Measurements from ENCODE around the gene HPDL. TPM values are rescaled to one million over a fixed set of nuclear protein-coding genes. Genes with fewer than 3 reads are reported as not detected.
"Not testable (repeated sequence)": the region's sequence is repeated elsewhere in the genome, so short reads cannot be mapped to it uniquely, and the experiment has no call there.

The HPDL gene
- 2.6 TPM for total RNA-seq

DNA sequence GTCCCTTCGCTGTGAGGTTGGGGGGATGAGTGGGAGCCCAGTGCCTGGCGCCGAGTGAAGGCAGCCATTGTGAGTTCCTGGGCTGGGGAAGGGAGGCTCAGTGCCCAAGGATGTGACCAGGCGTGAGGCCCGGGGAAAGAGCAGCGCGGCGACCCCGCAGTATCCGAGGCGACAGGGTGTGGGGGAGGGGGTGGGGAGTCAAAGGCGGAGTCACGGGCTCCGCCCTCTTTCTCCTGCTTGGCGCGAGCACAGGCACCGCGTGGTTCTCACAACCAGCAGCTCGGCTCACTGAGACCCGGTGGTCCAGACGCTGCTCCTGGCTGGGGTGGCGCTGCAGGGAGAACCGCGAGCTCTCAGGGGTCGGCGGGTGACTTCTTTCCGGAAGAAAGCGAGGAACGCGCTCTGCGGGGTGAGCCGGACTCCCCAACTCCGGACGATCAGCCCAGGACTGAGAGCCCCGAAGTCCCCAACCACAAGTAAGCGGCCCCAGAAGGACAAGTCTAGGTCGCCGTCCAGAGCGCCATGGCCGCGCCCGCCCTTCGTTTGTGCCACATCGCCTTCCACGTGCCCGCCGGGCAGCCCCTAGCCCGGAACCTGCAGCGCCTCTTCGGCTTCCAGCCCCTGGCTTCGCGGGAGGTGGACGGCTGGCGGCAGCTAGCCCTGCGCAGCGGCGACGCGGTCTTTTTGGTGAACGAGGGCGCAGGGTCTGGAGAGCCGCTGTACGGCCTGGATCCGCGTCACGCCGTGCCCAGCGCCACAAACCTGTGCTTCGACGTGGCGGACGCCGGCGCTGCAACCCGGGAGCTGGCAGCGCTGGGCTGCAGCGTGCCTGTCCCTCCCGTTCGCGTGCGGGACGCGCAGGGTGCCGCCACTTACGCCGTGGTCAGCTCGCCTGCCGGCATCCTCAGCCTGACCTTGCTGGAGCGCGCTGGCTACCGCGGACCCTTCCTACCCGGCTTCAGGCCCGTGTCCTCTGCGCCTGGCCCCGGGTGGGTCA lies at the start of gene HPDL:
HPDL (plus strand) TSS at position 269 of the 997 bp plus-strand sequence; CDS start at position 523, 254 bp downstream.
- peak within 1 kb of the TSS; percentile 56 to 82 (median 77) for H3K9ac ChIP-seq (ENCODE audit: low read depth in 1 of 3, low read length in 3 of 3)
- peaks cover 8 to 24% (median 17%) of the 10 kb centered on the region in 3 donors for H3K4me1 ChIP-seq (ENCODE audit: control insufficient read depth in 3 of 3, insufficient read depth in 3 of 3, low read length in 3 of 3)
- H3K27ac ChIP-seq (ENCODE audit: low read depth, low read length), result no peak within 1 kb of the TSS
- peak within 1 kb of the TSS; percentile 62 to 81 (median 76) for H3K4me3 ChIP-seq (ENCODE audit: low read length in 3 of 3)
- H3K36me3 ChIP-seq (ENCODE audit: control insufficient read depth in 3 of 3, insufficient read depth in 3 of 3, low read length in 3 of 3), result peaks cover 6 to 24% (median 18%) of the 10 kb centered on the region in 3 donors
- H3K27me3 ChIP-seq (ENCODE audit: control insufficient read depth in 3 of 3, insufficient read depth in 3 of 3, low read length in 3 of 3), result no peaks in the 10 kb centered on the region
- no peaks in the 10 kb centered on the region for H3K9me3 ChIP-seq (ENCODE audit: control insufficient read depth in 3 of 3, low read length in 3 of 3)

GRCh38 chr1:45282351-45282750 lies 44.3 kb upstream of the HPDL start:
- Histone ChIP-seq H3K27me3 (ENCODE audit: control insufficient read depth in 3 of 3, insufficient read depth in 3 of 3, low read length in 3 of 3) (no peaks in the 10 kb centered on the region), H3K4me3 (ENCODE audit: low read length in 3 of 3) (no peak overlapping the region), H3K36me3 (ENCODE audit: control insufficient read depth in 3 of 3, insufficient read depth in 3 of 3, low read length in 3 of 3) (no peaks in the 10 kb centered on the region), H3K27ac (ENCODE audit: low read depth, low read length) (no peak overlapping the region), H3K9ac (ENCODE audit: low read depth in 1 of 3, low read length in 3 of 3) (no peak overlapping the region), H3K4me1 (ENCODE audit: control insufficient read depth in 3 of 3, insufficient read depth in 3 of 3, low read length in 3 of 3) (no peaks in the 10 kb centered on the region), H3K9me3 (ENCODE audit: control insufficient read depth in 3 of 3, low read length in 3 of 3) (no peaks in the 10 kb centered on the region)

GRCh38 chr1:45284858-45285257 lies 41.8 kb upstream of the HPDL start:
- not testable (repeated sequence) for H3K27me3 ChIP-seq (ENCODE audit: control insufficient read depth in 3 of 3, insufficient read depth in 3 of 3, low read length in 3 of 3); H3K9ac ChIP-seq (ENCODE audit: low read depth in 1 of 3, low read length in 3 of 3); H3K4me1 ChIP-seq (ENCODE audit: control insufficient read depth in 3 of 3, insufficient read depth in 3 of 3, low read length in 3 of 3); H3K36me3 ChIP-seq (ENCODE audit: control insufficient read depth in 3 of 3, insufficient read depth in 3 of 3, low read length in 3 of 3); H3K4me3 ChIP-seq (ENCODE audit: low read length in 3 of 3); H3K27ac ChIP-seq (ENCODE audit: low read depth, low read length); H3K9me3 ChIP-seq (ENCODE audit: control insufficient read depth in 3 of 3, low read length in 3 of 3)

- H3K4me3 ChIP-seq (ENCODE audit: low read length in 3 of 3); H3K9me3 ChIP-seq (ENCODE audit: control insufficient read depth in 3 of 3, low read length in 3 of 3); H3K9ac ChIP-seq (ENCODE audit: low read depth in 1 of 3, low read length in 3 of 3); H3K4me1 ChIP-seq (ENCODE audit: control insufficient read depth in 3 of 3, insufficient read depth in 3 of 3, low read length in 3 of 3); H3K27ac ChIP-seq (ENCODE audit: low read depth, low read length); H3K36me3 ChIP-seq (ENCODE audit: control insufficient read depth in 3 of 3, insufficient read depth in 3 of 3, low read length in 3 of 3); H3K27me3 ChIP-seq (ENCODE audit: control insufficient read depth in 3 of 3, insufficient read depth in 3 of 3, low read length in 3 of 3): not testable (repeated sequence)
Measured at GRCh38 chr1:45286521-45286920, 40.2 kb upstream of the HPDL start.

- H3K36me3 ChIP-seq (ENCODE audit: control insufficient read depth in 3 of 3, insufficient read depth in 3 of 3, low read length in 3 of 3); H3K4me1 ChIP-seq (ENCODE audit: control insufficient read depth in 3 of 3, insufficient read depth in 3 of 3, low read length in 3 of 3); H3K27ac ChIP-seq (ENCODE audit: low read depth, low read length); H3K4me3 ChIP-seq (ENCODE audit: low read length in 3 of 3); H3K27me3 ChIP-seq (ENCODE audit: control insufficient read depth in 3 of 3, insufficient read depth in 3 of 3, low read length in 3 of 3); H3K9me3 ChIP-seq (ENCODE audit: control insufficient read depth in 3 of 3, low read length in 3 of 3); H3K9ac ChIP-seq (ENCODE audit: low read depth in 1 of 3, low read length in 3 of 3): not testable (repeated sequence)
Measured at GRCh38 chr1:45291002-45291401, 35.7 kb upstream of the HPDL start.

DNA sequence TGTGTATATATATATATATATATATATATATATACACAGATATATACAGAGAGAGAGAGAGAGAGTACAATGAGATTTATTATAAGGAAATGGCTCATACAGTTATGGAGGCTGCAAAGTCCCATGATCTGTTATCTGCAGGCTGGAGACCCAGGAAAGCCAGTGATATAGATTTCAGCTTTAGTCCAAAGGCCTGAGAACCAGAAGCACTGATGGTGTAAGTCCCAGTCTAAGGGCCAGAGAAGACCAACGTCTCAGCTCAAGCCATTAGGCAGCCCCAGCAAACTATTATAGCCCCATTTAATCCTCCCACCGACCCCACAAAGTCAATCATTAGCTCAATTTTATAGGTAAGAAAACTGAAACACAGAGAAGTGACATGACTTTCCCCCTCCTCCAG lies 35.0 kb upstream of the HPDL start:
- no peaks in the 10 kb centered on the region for H3K36me3 ChIP-seq (ENCODE audit: control insufficient read depth in 3 of 3, insufficient read depth in 3 of 3, low read length in 3 of 3)
- H3K27ac ChIP-seq (ENCODE audit: low read depth, low read length), result no peak overlapping the region
- no peaks in the 10 kb centered on the region for H3K4me1 ChIP-seq (ENCODE audit: control insufficient read depth in 3 of 3, insufficient read depth in 3 of 3, low read length in 3 of 3)
- no peak overlapping the region for H3K9ac ChIP-seq (ENCODE audit: low read depth in 1 of 3, low read length in 3 of 3)
- no peaks in the 10 kb centered on the region for H3K9me3 ChIP-seq (ENCODE audit: control insufficient read depth in 3 of 3, low read length in 3 of 3)
- no peak overlapping the region for H3K4me3 ChIP-seq (ENCODE audit: low read length in 3 of 3)
- no peaks in the 10 kb centered on the region for H3K27me3 ChIP-seq (ENCODE audit: control insufficient read depth in 3 of 3, insufficient read depth in 3 of 3, low read length in 3 of 3)

DNA sequence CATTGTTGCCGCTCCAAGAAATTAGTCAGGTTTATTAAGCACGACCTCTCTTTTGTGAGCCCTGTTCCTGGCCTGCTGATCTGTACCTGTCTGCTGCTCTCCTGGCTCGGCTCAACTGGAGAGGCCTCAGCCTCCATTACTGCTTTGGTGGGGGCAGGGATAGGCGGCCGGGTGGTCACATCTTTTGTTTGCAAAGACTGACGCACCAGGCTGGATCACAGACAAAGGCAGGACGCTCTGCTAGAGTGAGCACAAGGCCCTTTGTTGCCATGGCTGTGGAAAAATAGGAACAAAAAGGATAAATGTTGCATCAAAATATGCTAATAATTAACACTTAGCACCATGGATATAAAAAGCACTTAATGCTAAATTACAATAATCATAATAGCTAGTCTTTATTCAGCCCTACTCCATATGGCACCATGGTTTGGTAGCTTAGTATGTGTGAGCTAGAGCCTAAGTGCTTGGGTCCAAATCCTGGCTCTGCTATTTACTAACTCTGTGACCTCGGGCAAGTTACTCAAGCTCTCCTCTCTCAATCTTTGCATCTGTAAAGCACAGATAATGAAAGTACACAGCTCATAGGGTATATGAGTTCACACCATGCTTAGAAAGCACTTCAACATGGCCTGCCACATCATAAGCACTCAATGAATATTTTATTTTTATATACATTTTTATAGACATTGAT lies 28.9 kb upstream of the HPDL start:
- Histone ChIP-seq H3K4me3 (ENCODE audit: low read length in 3 of 3) (no peak overlapping the region), H3K9me3 (ENCODE audit: control insufficient read depth in 3 of 3, low read length in 3 of 3) (no peaks in the 10 kb centered on the region), H3K27me3 (ENCODE audit: control insufficient read depth in 3 of 3, insufficient read depth in 3 of 3, low read length in 3 of 3) (no peaks in the 10 kb centered on the region), H3K4me1 (ENCODE audit: control insufficient read depth in 3 of 3, insufficient read depth in 3 of 3, low read length in 3 of 3) (peaks cover 0 to 2% (median 0%) of the 10 kb centered on the region in 3 donors), H3K9ac (ENCODE audit: low read depth in 1 of 3, low read length in 3 of 3) (no peak overlapping the region), H3K27ac (ENCODE audit: low read depth, low read length) (no peak overlapping the region), H3K36me3 (ENCODE audit: control insufficient read depth in 3 of 3, insufficient read depth in 3 of 3, low read length in 3 of 3) (no peaks in the 10 kb centered on the region)

- Histone ChIP-seq H3K4me3 (ENCODE audit: low read length in 3 of 3) (no peak overlapping the region), H3K4me1 (ENCODE audit: control insufficient read depth in 3 of 3, insufficient read depth in 3 of 3, low read length in 3 of 3) (peaks cover 3 to 10% (median 5%) of the 10 kb centered on the region in 3 donors), H3K36me3 (ENCODE audit: control insufficient read depth in 3 of 3, insufficient read depth in 3 of 3, low read length in 3 of 3) (no peaks in the 10 kb centered on the region), H3K27me3 (ENCODE audit: control insufficient read depth in 3 of 3, insufficient read depth in 3 of 3, low read length in 3 of 3) (no peaks in the 10 kb centered on the region), H3K9ac (ENCODE audit: low read depth in 1 of 3, low read length in 3 of 3) (no peak overlapping the region), H3K9me3 (ENCODE audit: control insufficient read depth in 3 of 3, low read length in 3 of 3) (no peaks in the 10 kb centered on the region), H3K27ac (ENCODE audit: low read depth, low read length) (no peak overlapping the region)
Measured at GRCh38 chr1:45299296-45299695, 27.4 kb upstream of the HPDL start.

DNA sequence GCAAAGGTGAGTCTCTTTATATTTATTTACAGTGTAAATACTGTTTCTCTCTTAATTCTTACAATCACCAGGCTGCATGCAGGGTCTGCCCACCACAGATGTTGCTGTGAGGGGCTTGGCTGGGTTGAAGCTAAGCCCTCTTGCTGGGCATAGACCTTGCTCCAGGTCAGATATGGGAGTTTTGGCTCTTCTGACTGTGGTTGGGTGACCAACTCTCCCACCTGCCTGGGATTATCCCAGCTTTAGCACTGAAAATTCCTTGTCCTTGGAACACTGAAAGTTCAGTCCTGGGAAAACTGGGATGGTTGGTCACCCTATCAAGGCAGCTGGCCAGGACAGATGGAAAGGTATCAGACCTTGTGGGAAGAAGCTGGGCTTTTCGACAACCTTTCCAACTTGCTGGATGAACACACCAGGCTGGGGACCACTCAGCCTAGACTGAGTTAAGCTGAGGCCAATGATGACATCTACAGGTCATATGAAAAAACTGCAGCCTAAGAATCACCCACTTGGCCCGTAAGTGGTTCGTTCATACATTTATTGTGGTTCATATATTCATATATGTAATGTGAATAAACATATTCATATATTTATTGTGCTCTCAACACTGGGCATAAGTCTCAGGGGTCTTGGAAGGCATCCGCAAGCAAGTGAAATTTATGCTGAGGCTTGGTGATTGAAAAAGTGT lies 26.6 kb upstream of the HPDL start:
- Histone ChIP-seq H3K4me1 (ENCODE audit: control insufficient read depth in 3 of 3, insufficient read depth in 3 of 3, low read length in 3 of 3) (peaks cover 12 to 18% (median 12%) of the 10 kb centered on the region in 3 donors), H3K27me3 (ENCODE audit: control insufficient read depth in 3 of 3, insufficient read depth in 3 of 3, low read length in 3 of 3) (no peaks in the 10 kb centered on the region), H3K9ac (ENCODE audit: low read depth in 1 of 3, low read length in 3 of 3) (no peak overlapping the region), H3K9me3 (ENCODE audit: control insufficient read depth in 3 of 3, low read length in 3 of 3) (no peaks in the 10 kb centered on the region), H3K36me3 (ENCODE audit: control insufficient read depth in 3 of 3, insufficient read depth in 3 of 3, low read length in 3 of 3) (no peaks in the 10 kb centered on the region), H3K4me3 (ENCODE audit: low read length in 3 of 3) (no peak overlapping the region), H3K27ac (ENCODE audit: low read depth, low read length) (no peak overlapping the region)

GRCh38 chr1:45300669-45300997 lies 26.1 kb upstream of the HPDL start:
- H3K36me3 ChIP-seq (ENCODE audit: control insufficient read depth in 3 of 3, insufficient read depth in 3 of 3, low read length in 3 of 3), result no peaks in the 10 kb centered on the region
- no peaks in the 10 kb centered on the region for H3K27me3 ChIP-seq (ENCODE audit: control insufficient read depth in 3 of 3, insufficient read depth in 3 of 3, low read length in 3 of 3)
- H3K9me3 ChIP-seq (ENCODE audit: control insufficient read depth in 3 of 3, low read length in 3 of 3), result no peaks in the 10 kb centered on the region
- H3K9ac ChIP-seq (ENCODE audit: low read depth in 1 of 3, low read length in 3 of 3), result no peak overlapping the region
- H3K4me3 ChIP-seq (ENCODE audit: low read length in 3 of 3), result no peak overlapping the region
- H3K4me1 ChIP-seq (ENCODE audit: control insufficient read depth in 3 of 3, insufficient read depth in 3 of 3, low read length in 3 of 3), result peaks cover 12 to 18% (median 16%) of the 10 kb centered on the region in 3 donors
- no peak overlapping the region for H3K27ac ChIP-seq (ENCODE audit: low read depth, low read length)

Measured in skeletal muscle tissue (tissue), 4 donors.